GM19238 (cell line): Measurements from ENCODE around the gene CORO6.
A peak's percentile ranks its signal among the peaks of the same experiment; 100 is the strongest.

Source experiments
- DNase-seq: peaks from one replicate; pipeline ENCODE4 v3.0.0; 2011; ENCODE audit warnings: low spot score; ENCODE audit not compliant: insufficient read length

Gene CORO6

GRCh38 chr17:29566473-29567303 lies 56.0 kb downstream of the CORO6 start, which contains the start of gene ABHD15:
Gene ABHD15, minus strand, starts transcription at chr17:29567037. Its CDS starts 71 bp downstream, at chr17:29566966.
- peak; percentile 67 for DNase-seq

DNA sequence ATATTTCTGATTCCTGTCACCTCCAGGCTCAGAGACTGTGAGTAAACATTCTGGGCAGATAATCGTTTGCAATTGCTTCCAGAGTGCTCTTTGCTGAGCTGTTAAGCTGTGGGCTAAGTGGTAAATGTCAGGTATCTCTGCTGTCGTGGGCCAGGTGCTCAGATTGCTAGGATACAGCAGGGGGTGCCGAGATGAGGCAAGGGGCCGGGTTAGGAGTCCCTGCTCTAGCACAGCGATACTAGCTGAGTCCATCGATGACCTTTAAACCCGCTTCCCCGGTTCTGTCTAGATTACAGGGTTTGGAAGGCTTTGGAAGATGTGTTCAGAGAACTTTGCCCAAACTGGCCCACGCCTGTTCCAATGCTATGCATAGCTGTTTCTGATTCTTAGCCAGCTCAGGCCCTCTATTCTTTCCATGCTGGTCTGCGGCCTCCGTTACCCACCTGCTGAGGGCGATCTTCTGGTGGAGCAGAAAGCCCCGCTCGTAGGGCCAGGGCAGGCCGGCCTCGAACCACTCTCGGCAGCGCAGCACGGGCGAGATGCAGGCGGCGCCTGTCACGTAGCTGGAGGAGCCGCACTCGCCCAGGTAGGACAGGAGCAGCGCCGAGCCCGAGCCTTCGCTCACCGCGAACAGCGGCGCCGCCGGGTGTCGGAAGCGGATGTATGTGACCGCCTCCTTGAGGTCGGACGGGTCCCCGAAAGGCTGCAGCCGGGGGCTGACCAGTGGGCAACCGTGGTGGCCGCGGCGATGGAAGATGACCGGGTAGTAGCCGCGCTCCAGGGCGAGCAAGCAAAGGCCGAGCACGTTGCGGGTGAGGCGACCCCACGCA lies 56.9 kb downstream of the CORO6 start:
- DNase-seq, result peak; percentile 52
